ENCODE results near the gene SLC5A2.

DNA sequence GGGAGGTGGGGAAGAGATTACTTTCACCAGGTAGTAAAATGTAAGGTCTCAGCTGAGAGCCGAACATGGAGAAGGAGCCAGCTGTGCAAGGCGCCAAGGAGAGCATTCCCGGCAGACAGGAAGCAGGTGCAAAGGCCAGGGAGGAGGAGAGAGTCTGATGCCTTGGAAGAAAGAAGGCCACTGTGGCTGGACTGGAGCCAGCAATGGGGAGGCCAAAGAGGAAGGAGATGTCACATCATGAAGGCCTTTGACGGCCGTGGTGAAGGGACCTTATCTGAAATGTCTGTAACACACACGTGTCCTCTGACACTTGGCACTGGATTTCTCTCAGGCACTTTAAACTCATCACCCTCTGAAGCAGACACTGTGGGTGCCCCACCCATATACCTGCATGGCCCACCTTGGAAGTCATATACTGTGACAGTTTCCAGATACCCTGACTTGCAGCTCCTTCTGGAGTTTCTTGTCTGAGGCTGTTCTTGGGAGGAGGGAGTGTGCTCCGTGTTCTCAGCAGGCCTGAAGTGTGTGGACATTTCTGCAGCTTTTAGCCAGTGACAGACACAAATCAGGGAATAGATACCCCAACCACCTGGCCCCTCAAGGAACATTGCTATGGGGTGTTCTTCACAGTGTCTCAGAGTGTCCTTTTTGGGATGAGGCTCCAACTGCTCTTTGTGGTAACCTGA is 1.9 kb upstream of the SLC5A2 start:
- TF ChIP-seq EZH2phosphoT487 (IDR thresholded peaks at IDR 0.05; ENCODE audit: insufficient read depth, low read depth) = no peak
- TF ChIP-seq EZH2 (IDR thresholded peaks at IDR 0.05; ENCODE audit: insufficient read depth, poor library complexity, severe bottlenecking) = no peak

All from GM23248 (cell line).